Mucosa of gallbladder (tissue), 1 donor: Measurements from ENCODE around the gene CMTM2. TPM values are rescaled to one million over a fixed set of nuclear protein-coding genes. Genes with fewer than 3 reads are reported as not detected.
"Not testable (repeated sequence)": the region's sequence is repeated elsewhere in the genome, so short reads cannot be mapped to it uniquely, and the experiment has no call there.

Experiments
- DNase-seq: peaks from one replicate; pipeline ENCODE4 v3.0.0-alpha.2; 2020; ENCODE audit warnings: low spot score
- total RNA-seq: library from RNA; stranded (reverse); gene quantifications from one replicate; pipeline ENCODE4 v1.2.1, GENCODE V29; 2021
- donor health status: DM: no; HTN: no; CAD: no.

Gene CMTM2
- total RNA-seq, 1 donor from 2014 or later: not detected

- peak; percentile 92 for DNase-seq
These were observed 26.7 kb upstream of the CMTM2 start, which contains the start of gene CKLF for GRCh38 chr16:66552286-66553177. Gene CKLF (plus strand): TSS chr16:66552576. CDS start chr16:66552716, 140 bp downstream.

- peak; percentile 32 for DNase-seq
These were observed 26.0 kb upstream of the CMTM2 start for GRCh38 chr16:66553223-66553622.

GRCh38 chr16:66554021-66554420, 25.2 kb upstream of the CMTM2 start:
- no peak for DNase-seq

GRCh38 chr16:66554495-66554894, 24.8 kb upstream of the CMTM2 start:
- no peak for DNase-seq

GRCh38 chr16:66560107-66560506, 19.2 kb upstream of the CMTM2 start:
- DNase-seq: no peak

GRCh38 chr16:66561381-66562080, 17.7 kb upstream of the CMTM2 start:
- DNase-seq: no peak

- DNase-seq: no peak
These were observed 16.9 kb upstream of the CMTM2 start for GRCh38 chr16:66562409-66562808.

- DNase-seq: no peak
These were observed 16.3 kb upstream of the CMTM2 start for GRCh38 chr16:66562986-66563385.

- DNase-seq: no peak
These were observed 15.5 kb upstream of the CMTM2 start for GRCh38 chr16:66563574-66564334.

GRCh38 chr16:66566051-66566901, 13.0 kb upstream of the CMTM2 start, which contains the start of gene CMTM1:
Gene CMTM1 (plus strand): TSS chr16:66566439. CDS start chr16:66566514, 75 bp downstream.
- DNase-seq: no peak

GRCh38 chr16:66567270-66567669, 12.0 kb upstream of the CMTM2 start:
- not testable (repeated sequence) for DNase-seq

GRCh38 chr16:66568355-66568754, 10.9 kb upstream of the CMTM2 start:
- DNase-seq: no peak

GRCh38 chr16:66569131-66569530, 10.1 kb upstream of the CMTM2 start:
- no peak for DNase-seq

- DNase-seq: no peak
These were observed 9.3 kb upstream of the CMTM2 start for GRCh38 chr16:66569827-66570405.

GRCh38 chr16:66572356-66572755, 6.9 kb upstream of the CMTM2 start:
- no peak for DNase-seq

GRCh38 chr16:66574081-66574480, 5.2 kb upstream of the CMTM2 start:
- DNase-seq: no peak

GRCh38 chr16:66574531-66574930, 4.7 kb upstream of the CMTM2 start:
- DNase-seq: no peak

GRCh38 chr16:66575060-66575459, 4.2 kb upstream of the CMTM2 start:
- no peak for DNase-seq

GRCh38 chr16:66576296-66576695, 3.0 kb upstream of the CMTM2 start:
- no peak for DNase-seq

GRCh38 chr16:66580605-66581209, 1.4 kb downstream of the CMTM2 start:
- DNase-seq: no peak
